Activated CD8-positive, alpha-beta memory T cell treated with anti-CD3 and anti-CD28 coated beads for 36 hours (primary cell): ENCODE data around the gene AZGP1. TPM values are rescaled to one million over a fixed set of nuclear protein-coding genes. Genes with fewer than 3 reads are reported as not detected.
"Not testable (repeated sequence)": the region's sequence is repeated elsewhere in the genome, so short reads cannot be mapped to it uniquely, and the experiment has no call there.

Experiments
- CTCF ChIA-PET: fragments of 350-600 bp; sonication (Branson Sonifier 250); formaldehyde crosslinking; loops from one replicate; lab custom pipeline; 2021; ENCODE audit warnings: antibody characterized with exemption; lab: Charles Lee
- POLR2A ChIA-PET: fragments of 350-600 bp; sonication (Branson Sonifier 250); formaldehyde crosslinking; loops from one replicate; lab custom pipeline; 2021; ENCODE audit warnings: antibody characterized with exemption; lab: Charles Lee
- total RNA-seq, 2 experiments: library from RNA; stranded (reverse); gene quantifications; one replicate each; pipeline ENCODE4 v1.2.3, GENCODE V29; 2021

AZGP1 gene
- not detected for total RNA-seq

DNA sequence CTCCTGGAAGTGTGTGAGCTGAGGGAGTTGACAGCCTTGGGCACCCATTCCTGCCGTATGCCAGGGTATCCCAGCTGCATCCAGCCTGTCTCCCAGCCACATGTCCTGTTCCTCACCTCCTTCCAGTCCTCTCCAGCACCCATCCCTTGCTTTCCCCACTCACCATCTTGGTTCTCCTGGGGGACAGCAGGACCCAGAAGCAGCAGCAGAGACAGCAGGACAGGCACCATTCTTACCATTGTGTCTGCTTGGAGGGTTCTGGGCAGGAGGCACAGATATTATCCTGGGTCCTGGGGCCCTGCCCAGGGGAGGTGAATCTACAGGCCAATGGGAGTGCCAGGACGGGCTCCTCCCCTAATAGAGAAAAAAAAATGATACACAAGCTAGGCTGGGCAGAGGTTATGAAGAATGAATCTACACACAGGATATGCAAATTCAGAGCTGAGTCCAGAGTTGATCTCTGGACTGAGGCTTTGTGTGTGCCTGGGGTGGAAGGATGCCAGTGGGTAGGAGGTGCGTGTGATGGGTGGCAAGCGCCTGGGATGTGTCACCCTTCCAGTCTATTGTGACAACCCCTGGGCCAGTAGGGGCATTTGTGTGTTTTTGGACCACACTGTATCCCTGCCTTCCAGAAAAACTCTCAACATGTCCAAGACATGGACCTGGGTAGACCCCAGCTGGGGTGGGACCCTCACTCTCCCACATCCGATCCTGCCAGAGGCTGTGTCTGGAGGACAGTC is at the start of gene AZGP1:
Gene AZGP1 (minus strand): TSS at position 250 of the 740 bp plus-strand sequence. CDS start 11 bp downstream, at position 239.
- ChIA-PET POLR2A (no interaction called here), CTCF (no interaction called here)

GRCh38 chr7:100024020-100024619 is 48.3 kb upstream of the AZGP1 start:
- ChIA-PET POLR2A (no interaction called here), CTCF (interaction anchor here (0.9 to 1.0 kb wide), 2 partner anchors 34 to 610 kb away, joined by 3 read pairs; no protein-coding TSS in a partner anchor)

DNA sequence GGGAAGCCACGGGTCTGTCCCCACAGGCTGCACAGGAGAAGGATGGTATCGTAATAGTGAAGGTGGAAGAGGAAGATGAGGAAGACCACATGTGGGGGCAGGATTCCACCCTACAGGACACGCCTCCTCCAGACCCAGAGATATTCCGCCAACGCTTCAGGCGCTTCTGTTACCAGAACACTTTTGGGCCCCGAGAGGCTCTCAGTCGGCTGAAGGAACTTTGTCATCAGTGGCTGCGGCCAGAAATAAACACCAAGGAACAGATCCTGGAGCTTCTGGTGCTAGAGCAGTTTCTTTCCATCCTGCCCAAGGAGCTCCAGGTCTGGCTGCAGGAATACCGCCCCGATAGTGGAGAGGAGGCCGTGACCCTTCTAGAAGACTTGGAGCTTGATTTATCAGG is 47.7 kb upstream of the AZGP1 start:
- ChIA-PET POLR2A (no interaction called here), CTCF (interaction anchor here (1.0 kb wide), 1 partner anchor 611 kb away, joined by 3 read pairs; no protein-coding TSS in a partner anchor)

DNA sequence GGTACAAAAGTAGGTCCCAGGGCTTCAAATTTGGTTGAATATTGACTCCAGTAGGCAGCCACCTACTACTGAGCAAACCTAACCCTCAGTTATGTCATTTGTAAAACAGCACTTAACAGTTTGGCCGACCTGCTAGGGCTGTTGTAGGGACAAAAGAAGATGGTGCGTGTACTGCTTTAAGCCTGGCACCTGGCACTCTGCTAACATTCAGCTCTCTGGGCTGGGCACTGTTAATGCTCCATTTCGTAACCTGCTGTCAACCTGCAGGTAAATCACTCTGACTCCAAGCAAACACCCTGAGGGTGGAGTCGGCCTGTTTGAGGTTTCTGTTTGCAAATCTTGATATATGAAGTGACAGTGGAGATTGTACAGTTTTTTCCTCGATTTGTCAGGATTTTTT is 46.8 kb upstream of the AZGP1 start:
- ChIA-PET POLR2A (interaction anchor here (0.7 kb wide), 1 partner anchor 126 kb away, joined by 3 read pairs; the partner anchor contains the start of gene LAMTOR4), CTCF (no interaction called here)

DNA sequence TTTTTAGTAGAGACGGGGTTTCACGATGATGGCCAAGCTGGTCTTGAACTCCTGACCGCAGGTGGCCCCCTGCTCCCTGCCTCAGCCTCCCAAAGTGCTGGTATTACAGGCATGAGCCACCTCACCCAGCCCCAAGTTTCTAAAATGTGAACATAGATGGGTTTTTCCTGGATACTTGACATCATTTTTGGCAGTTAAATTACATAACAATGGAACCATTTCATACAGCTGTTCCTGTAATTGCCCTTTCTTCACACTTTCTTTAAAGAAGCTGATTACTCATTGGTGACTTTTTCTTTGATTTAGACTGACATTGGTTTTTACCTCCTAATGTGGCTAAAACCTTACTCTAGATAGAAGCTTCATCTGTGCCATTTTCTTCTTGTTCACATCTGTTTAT is 45.5 kb upstream of the AZGP1 start:
- POLR2A ChIA-PET, result no interaction called here
- CTCF ChIA-PET, result interaction anchor here (0.6 to 1.2 kb wide), 4 partner anchors 8 to 684 kb away, joined by 3 to 4 read pairs (median 3); partner anchors contain the start of gene ZSCAN21

DNA sequence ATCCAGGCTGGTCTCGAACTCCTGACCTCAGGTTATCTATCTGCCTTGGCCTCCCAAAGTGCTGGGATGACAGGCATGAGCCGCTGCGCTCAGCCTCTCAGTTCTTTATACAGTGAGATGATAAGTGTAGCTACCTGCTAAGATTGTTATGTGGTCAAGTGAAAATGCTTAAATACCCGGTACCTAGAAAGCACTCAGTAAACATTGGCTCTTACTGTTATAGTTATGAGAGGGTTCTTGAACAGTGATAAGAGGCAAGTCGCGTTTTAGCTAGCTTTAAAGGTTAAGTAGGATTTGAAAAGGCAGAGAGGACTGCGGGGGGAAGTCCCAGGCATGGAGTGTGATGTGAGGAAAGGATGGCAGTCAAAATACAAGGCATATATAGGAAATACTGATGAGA is 44.1 kb upstream of the AZGP1 start:
- CTCF ChIA-PET, result interaction anchor here (1.0 kb wide), 1 partner anchor 33 kb away, joined by 7 read pairs; no protein-coding TSS in a partner anchor
- POLR2A ChIA-PET, result interaction anchor here (0.9 to 1.3 kb wide), 2 partner anchors 9 to 71 kb away, joined by 3 to 4 read pairs; no protein-coding TSS in a partner anchor

DNA sequence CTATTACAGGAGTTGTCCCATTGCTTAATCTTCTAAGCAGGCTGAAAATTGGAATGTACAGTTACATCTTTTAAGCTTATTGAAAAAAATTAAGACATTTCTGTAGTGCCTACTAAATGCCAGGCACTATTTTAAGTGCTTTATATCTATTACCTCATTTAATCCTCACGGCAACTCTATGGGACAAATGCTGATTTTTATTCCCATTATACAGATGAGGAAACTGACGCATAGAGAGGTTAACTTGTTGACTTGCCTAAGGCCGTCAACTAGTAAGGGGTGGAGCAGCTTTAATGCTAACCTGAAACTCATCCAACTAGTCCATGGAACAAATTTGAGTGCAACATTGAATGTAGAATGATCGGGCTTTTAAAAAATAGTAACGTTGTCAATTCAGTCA is 42.0 kb upstream of the AZGP1 start:
- CTCF ChIA-PET, result interaction anchor here (0.6 to 1.1 kb wide), 2 partner anchors 28 to 30 kb away, joined by 3 to 6 read pairs; no protein-coding TSS in a partner anchor
- POLR2A ChIA-PET, result no interaction called here

GRCh38 chr7:100017300-100017699 is 41.5 kb upstream of the AZGP1 start:
- CTCF ChIA-PET, result interaction anchor here (0.6 to 1.1 kb wide), 3 partner anchors 26 to 29 kb away, joined by 3 to 6 read pairs (median 3); no protein-coding TSS in a partner anchor

DNA sequence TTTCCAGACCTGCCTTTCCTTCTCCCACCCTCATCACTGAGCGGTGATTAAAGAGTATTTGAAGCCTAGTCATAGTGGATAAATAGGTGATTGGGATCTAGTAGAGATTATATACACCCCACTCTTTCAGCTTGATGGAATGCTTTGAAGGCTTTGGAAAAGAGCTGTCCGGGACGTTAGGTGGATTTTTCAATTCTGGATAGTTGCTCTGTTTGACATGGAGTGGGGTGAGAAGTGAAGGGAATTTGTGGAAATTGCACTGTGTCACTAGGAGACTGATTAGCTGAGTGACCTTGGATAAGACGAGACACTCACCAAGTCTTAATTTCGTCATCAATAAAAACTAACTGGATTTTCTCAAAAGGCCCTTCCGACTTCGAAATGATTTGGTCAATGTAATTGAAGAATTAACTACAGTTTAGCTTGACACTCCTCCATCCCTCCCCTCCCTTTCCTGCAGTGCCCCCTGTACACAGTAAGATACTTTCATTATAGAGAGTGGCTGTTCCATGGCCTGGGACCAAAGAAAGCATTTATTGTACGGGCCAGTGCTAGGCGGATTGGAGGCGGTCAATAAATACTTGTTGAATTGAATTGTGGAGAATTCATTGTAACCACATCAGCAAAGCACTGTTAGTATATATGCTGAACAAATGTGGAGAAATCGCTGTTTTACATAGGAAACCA is 40.5 kb upstream of the AZGP1 start:
- CTCF ChIA-PET, result interaction anchor here (0.7 kb wide), 1 partner anchor 517 kb away, joined by 3 read pairs; no protein-coding TSS in a partner anchor
- POLR2A ChIA-PET, result interaction anchor here (1.1 to 1.6 kb wide), 2 partner anchors 10 to 97 kb away, joined by 4 to 11 read pairs; partner anchors contain the start of gene TRIM4

More at GRCh38 chr7:100017300-100017699, 41.5 kb upstream of the AZGP1 start:
- POLR2A ChIA-PET, result no interaction called here

DNA sequence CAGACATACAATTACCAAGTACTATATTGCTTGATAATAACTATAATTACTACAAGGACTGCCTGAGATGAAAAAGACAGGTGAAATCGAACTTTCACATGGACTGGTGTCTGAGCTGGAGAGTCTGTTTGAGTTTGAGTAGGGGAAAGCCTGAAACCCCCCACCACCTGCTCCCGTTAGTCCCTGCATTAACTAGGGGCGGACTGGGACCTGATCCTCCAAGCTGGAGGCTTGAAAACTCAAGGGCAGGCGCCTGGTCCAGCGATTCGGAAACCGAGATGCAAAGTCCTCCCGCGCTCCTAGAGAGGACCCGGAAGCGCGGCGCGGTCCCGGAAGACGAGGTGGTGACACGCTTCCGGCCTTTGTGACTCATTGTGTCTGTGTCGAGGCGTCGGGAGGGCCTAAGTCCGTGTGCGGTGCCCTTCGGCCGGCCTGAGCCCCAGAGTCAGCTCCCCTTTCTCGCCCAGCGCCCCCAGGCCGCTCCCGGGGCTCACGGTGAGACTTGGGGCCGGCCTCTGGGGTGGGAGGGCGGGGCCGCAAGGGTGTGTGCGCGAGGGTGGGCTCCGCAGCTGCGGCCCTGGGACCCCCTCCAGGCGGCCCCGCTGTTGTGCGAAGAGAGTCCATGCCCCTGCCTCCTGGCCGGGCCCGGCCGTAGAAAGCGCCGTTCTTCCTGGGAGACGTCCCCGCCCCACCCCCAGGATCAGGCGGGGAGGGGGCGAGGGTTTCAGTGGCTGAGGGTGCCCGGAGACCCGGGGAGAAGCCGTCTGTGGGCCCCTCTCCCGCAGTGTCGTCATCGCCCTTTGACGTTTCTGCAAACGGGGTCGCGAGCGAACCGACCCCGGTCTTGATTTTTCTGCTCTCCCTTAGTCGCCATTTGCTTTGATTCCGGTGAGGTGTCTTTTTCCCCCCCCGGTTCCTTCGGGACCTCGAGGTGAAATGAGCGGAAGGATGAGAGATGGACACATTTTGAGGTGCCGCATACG is 39.7 kb upstream of the AZGP1 start, which contains the start of gene ZKSCAN1:
Gene ZKSCAN1 (plus strand): TSS at position 365 of the 983 bp plus-strand sequence. CDS start 7,911 bp downstream, outside the sequence.
- ChIA-PET POLR2A (interaction anchor here (0.8 to 1.6 kb wide), 4 partner anchors 11 to 96 kb away, joined by 3 to 11 read pairs (median 4); partner anchors contain the start of gene TRIM4), CTCF (interaction anchor here (0.7 kb wide), 1 partner anchor 517 kb away, joined by 3 read pairs; no protein-coding TSS in a partner anchor)

DNA sequence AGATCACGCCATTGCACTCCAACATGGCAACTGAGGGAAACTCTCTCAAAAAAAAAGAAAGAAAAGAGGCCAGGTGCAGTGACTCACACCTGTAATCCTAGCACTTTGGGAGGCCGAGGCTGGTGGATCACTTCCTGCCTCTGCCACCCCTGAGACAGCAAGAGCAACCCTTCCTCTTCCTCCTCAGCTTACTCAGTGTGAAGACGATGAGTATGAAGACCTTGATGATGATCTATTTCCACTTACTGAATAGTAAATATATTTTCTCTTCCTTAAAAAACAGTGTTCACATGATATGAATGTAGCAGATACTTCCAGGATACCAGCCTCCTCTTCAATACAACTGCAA is 37.5 kb upstream of the AZGP1 start:
- POLR2A ChIA-PET, result no interaction called here
- CTCF ChIA-PET, result interaction anchor here (1.0 kb wide), 1 partner anchor 8 kb away, joined by 3 read pairs; no protein-coding TSS in a partner anchor

DNA sequence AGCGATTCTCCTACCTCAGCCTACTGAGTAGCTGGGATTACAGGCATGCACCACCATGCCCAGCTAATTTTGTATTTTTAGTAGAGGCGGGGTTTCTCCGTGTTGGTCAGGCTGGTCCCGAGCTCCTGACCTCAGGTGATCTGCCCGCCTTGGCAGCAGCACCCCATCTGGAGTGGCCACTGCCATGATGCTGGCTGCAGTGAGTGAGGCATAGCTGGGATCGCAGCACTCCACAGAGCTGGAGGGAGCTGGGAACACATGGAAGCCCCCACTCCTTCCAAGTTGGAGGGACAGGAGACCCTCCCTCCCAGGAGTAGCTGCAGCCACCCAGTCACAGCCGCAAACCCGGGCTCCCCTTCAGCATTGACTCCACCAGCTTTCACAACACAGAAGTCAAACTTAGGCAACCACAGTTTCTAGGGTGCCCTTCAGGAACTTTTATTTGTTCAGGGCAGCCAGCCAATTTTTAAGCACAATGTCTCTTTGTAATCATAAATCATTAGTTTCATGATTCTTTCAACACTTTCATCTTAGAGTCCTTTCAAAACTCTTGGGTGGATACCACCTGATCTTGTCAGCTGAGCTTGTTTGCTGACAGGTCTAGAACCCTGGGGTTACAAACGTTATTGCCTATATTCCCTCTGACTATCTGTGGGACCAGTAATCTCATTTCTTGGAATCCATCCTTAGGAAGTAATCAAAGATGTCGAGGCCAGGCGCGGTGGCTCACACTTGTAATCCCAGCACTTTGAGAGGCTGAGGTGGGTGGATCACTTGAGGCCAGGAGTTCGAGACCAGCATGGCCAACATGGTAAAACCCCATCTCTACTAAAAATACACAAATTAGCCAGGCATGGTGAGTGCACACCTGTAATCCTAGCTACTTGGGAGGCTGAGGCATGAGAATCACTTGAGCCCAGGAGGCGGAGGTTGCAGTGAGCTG is 36.8 kb upstream of the AZGP1 start:
- POLR2A ChIA-PET, result not testable (repeated sequence)
- CTCF ChIA-PET, result interaction anchor here (1.0 kb wide), 1 partner anchor 9 kb away, joined by 3 read pairs; no protein-coding TSS in a partner anchor

GRCh38 chr7:100011516-100011915 is 35.7 kb upstream of the AZGP1 start:
- ChIA-PET POLR2A (no interaction called here), CTCF (no interaction called here)

GRCh38 chr7:100010901-100011300 is 35.1 kb upstream of the AZGP1 start:
- CTCF ChIA-PET, result no interaction called here
- POLR2A ChIA-PET, result no interaction called here

- POLR2A ChIA-PET, CTCF ChIA-PET: not testable (repeated sequence)
Measured at GRCh38 chr7:100009952-100010351, 34.1 kb upstream of the AZGP1 start.

- POLR2A ChIA-PET, result no interaction called here
- CTCF ChIA-PET, result no interaction called here
Measured at GRCh38 chr7:100008525-100008924, 32.7 kb upstream of the AZGP1 start.

- CTCF ChIA-PET, result no interaction called here
- POLR2A ChIA-PET, result no interaction called here
Measured at GRCh38 chr7:100007887-100008286, 32.1 kb upstream of the AZGP1 start.
